ENCODE measurements around the gene MST1. TPM values are rescaled to one million over a fixed set of nuclear protein-coding genes. Genes with fewer than 3 reads are reported as not detected.

The MST1 gene
- total and polyA plus RNA-seq, 2 experiments from 2014 or later = 31.3 to 48.7 TPM

- no peaks in the 10 kb centered on the region for H3K27me3 ChIP-seq
- H3K36me3 ChIP-seq = no peaks in the 10 kb centered on the region
- no peak overlapping the region for H3K27ac ChIP-seq
- H3K9me3 ChIP-seq (ENCODE audit: low read depth) = no peaks in the 10 kb centered on the region
- H3K4me3 ChIP-seq = no peak overlapping the region
- no peaks in the 10 kb centered on the region for H3K4me1 ChIP-seq (ENCODE audit: low read depth)
- no peak for DNase-seq (ENCODE audit: low read depth in 1 of 2, low spot score in 1 of 2)
- TF ChIP-seq CTCF (IDR thresholded peaks at IDR 0.05; ENCODE audit: low read depth, low read length) = no peak
These were observed 17.3 kb upstream of the MST1 start for GRCh38 chr3:49706456-49707112.

- no peak overlapping the region for H3K4me3 ChIP-seq
- no peaks in the 10 kb centered on the region for H3K9me3 ChIP-seq (ENCODE audit: low read depth)
- no peaks in the 10 kb centered on the region for H3K27me3 ChIP-seq
- H3K4me1 ChIP-seq (ENCODE audit: low read depth) = no peaks in the 10 kb centered on the region
- H3K27ac ChIP-seq = no peak overlapping the region
- H3K36me3 ChIP-seq = no peaks in the 10 kb centered on the region
- TF ChIP-seq CTCF (IDR thresholded peaks at IDR 0.05; ENCODE audit: low read depth, low read length) = no peak
- DNase-seq (ENCODE audit: low read depth in 1 of 2, low spot score in 1 of 2) = no peak
These were observed 16.2 kb upstream of the MST1 start for GRCh38 chr3:49705390-49705960.

GRCh38 chr3:49704629-49705028 lies 15.4 kb upstream of the MST1 start:
- no peaks in the 10 kb centered on the region for H3K36me3 ChIP-seq
- no peak for TF ChIP-seq CTCF (IDR thresholded peaks at IDR 0.05; ENCODE audit: low read depth, low read length)
- H3K27ac ChIP-seq = no peak overlapping the region
- no peaks in the 10 kb centered on the region for H3K4me1 ChIP-seq (ENCODE audit: low read depth)
- no peaks in the 10 kb centered on the region for H3K9me3 ChIP-seq (ENCODE audit: low read depth)
- no peaks in the 10 kb centered on the region for H3K27me3 ChIP-seq
- no peak overlapping the region for H3K4me3 ChIP-seq
- no peak for DNase-seq (ENCODE audit: low read depth in 1 of 2, low spot score in 1 of 2)

GRCh38 chr3:49703956-49704355 lies 14.7 kb upstream of the MST1 start:
- Histone ChIP-seq H3K36me3 (no peaks in the 10 kb centered on the region), H3K27me3 (no peaks in the 10 kb centered on the region), H3K4me1 (ENCODE audit: low read depth) (no peaks in the 10 kb centered on the region), H3K9me3 (ENCODE audit: low read depth) (no peaks in the 10 kb centered on the region), H3K27ac (no peak overlapping the region), H3K4me3 (no peak overlapping the region)
- no peak for DNase-seq (ENCODE audit: low read depth in 1 of 2, low spot score in 1 of 2)
- no peak for TF ChIP-seq CTCF (IDR thresholded peaks at IDR 0.05; ENCODE audit: low read depth, low read length)

GRCh38 chr3:49703443-49703927 lies 14.2 kb upstream of the MST1 start:
- H3K36me3 ChIP-seq = no peaks in the 10 kb centered on the region
- TF ChIP-seq CTCF (IDR thresholded peaks at IDR 0.05; ENCODE audit: low read depth, low read length) = peak; percentile 87
- H3K27me3 ChIP-seq = no peaks in the 10 kb centered on the region
- H3K9me3 ChIP-seq (ENCODE audit: low read depth) = no peaks in the 10 kb centered on the region
- no peak overlapping the region for H3K27ac ChIP-seq
- H3K4me3 ChIP-seq = no peak overlapping the region
- peak; percentile 68 to 72 for DNase-seq (ENCODE audit: low read depth in 1 of 2, low spot score in 1 of 2)
- H3K4me1 ChIP-seq (ENCODE audit: low read depth) = no peaks in the 10 kb centered on the region
